ENCODE measurements around the gene GUCD1.

DNA sequence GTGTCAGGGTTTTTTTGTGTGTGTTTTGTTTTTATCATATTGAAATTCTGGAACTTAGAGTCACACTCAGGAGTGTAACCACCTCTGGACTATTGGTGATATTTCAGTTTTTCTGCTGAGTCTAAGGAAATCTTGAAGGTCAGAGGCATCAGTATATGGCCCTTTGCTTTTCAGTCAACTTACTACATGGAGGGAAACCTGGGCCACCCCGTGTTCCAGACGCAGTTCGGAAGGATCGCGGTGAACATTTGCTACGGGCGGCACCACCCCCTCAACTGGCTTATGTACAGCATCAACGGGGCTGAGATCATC is 40.0 kb downstream of the GUCD1 start:
- no peak for TF ChIP-seq GATA2 (IDR thresholded peaks at IDR 0.05; ENCODE audit: low read depth, low read length)
- TF ChIP-seq GATA3 (IDR thresholded peaks at IDR 0.05; ENCODE audit: low read depth, low read length), result no peak

All from SH-SY5Y (cell line).